ENCODE measurements around the gene TJP2.

The TJP2 gene

DNA sequence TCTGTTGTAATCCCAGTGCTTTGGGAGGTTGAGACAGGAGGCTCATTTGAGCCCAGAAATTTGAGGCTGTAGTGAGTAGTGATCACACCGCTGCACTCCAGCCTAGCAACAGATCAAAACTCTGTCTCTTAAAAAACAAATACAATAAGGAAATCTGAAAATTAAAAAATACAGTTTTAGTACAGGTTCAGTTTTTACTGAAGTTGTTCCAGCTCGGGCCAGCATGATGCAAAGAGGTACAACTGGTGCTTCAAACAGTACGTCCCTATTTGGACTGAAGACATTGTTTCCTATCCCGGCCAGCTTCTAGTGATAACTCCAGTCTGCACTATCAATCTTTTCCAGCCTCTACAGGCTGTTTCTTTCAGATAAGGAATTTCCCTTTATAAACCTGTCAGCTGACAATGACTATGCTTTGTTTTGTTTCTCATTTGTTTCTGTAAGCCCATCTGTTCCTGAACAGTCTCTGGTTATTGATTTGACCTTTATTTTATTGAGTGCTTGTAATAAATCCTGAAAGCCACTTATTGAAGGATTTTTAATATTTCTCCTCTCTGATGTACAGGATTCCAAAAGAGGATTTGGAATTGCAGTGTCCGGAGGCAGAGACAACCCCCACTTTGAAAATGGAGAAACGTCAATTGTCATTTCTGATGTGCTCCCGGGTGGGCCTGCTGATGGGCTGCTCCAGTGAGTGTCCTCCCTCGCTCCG, 41.9 kb downstream of the TJP2 start:
- no peaks in the 10 kb centered on the region for H3K27me3 Mint-ChIP-seq
- H3K4me1 Mint-ChIP-seq, result peaks cover 2% of the 10 kb centered on the region
- H3K4me3 Mint-ChIP-seq, result no peak overlapping the region
- H3K27ac Mint-ChIP-seq, result no peak overlapping the region
- ATAC-seq (no peak), DNase-seq (no peak)
- H3K9me3 Mint-ChIP-seq, result no peaks in the 10 kb centered on the region
- H3K36me3 Mint-ChIP-seq (ENCODE audit: low read depth), result peaks cover 1% of the 10 kb centered on the region

DNA sequence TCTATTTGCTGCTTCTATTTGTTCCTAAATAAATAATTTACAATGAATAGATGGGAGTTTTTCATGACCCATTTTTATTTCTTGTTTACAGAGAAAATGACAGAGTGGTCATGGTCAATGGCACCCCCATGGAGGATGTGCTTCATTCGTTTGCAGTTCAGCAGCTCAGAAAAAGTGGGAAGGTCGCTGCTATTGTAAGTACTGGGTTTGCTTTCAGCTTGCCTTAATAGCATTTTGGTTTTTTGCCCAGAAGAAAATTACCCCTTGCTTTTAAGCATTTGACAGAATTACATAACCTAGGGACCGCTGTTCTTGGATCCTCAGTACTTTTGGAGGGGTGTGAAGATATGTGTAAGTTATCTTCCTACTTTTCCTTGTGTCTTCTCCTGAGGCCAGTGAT, 44.1 kb downstream of the TJP2 start:
- no peaks in the 10 kb centered on the region for H3K4me1 Mint-ChIP-seq
- H3K27me3 Mint-ChIP-seq, result no peaks in the 10 kb centered on the region
- H3K9me3 Mint-ChIP-seq, result no peaks in the 10 kb centered on the region
- H3K27ac Mint-ChIP-seq, result no peak overlapping the region
- DNase-seq, result no peak
- peaks cover 1% of the 10 kb centered on the region for H3K36me3 Mint-ChIP-seq (ENCODE audit: low read depth)
- no peak for ATAC-seq
- no peak overlapping the region for H3K4me3 Mint-ChIP-seq

DNA sequence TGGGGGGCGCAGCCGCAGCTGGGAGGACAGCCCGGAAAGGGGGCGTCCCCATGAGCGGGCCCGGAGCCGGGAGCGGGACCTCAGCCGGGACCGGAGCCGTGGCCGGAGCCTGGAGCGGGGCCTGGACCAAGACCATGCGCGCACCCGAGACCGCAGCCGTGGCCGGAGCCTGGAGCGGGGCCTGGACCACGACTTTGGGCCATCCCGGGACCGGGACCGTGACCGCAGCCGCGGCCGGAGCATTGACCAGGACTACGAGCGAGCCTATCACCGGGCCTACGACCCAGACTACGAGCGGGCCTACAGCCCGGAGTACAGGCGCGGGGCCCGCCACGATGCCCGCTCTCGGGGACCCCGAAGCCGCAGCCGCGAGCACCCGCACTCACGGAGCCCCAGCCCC, 47.0 kb downstream of the TJP2 start:
- DNase-seq, result no peak
- H3K9me3 Mint-ChIP-seq, result no peaks in the 10 kb centered on the region
- H3K4me1 Mint-ChIP-seq, result no peaks in the 10 kb centered on the region
- no peak for ATAC-seq
- H3K27ac Mint-ChIP-seq, result no peak overlapping the region
- H3K4me3 Mint-ChIP-seq, result no peak overlapping the region
- peaks cover 1% of the 10 kb centered on the region for H3K36me3 Mint-ChIP-seq (ENCODE audit: low read depth)
- no peaks in the 10 kb centered on the region for H3K27me3 Mint-ChIP-seq

DNA sequence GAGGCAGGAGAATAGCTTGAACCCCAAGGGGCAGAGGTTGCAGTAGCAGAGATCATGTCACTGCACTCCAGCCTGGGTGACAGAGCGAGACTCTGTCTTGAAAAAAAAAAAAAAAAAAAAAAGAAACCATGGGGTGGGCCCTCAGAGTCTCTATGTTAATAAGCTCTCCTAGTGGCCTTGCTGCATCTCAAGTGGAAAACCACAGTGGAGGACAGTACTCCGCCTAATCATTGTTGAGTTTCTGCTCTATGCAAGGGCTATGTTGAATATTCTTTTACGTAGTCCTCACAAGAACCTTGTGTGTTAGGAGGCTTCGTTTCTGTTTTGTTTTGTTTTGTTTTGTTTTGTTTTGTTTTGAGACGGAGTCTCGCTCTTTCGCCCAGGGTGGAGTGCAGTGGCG, 48.9 kb downstream of the TJP2 start:
- no peaks in the 10 kb centered on the region for H3K27me3 Mint-ChIP-seq
- no peak overlapping the region for H3K27ac Mint-ChIP-seq
- no peak for DNase-seq
- no peak overlapping the region for H3K4me3 Mint-ChIP-seq
- H3K36me3 Mint-ChIP-seq (ENCODE audit: low read depth), result peaks cover 3% of the 10 kb centered on the region
- no peak for ATAC-seq
- H3K9me3 Mint-ChIP-seq, result no peaks in the 10 kb centered on the region
- no peaks in the 10 kb centered on the region for H3K4me1 Mint-ChIP-seq

DNA sequence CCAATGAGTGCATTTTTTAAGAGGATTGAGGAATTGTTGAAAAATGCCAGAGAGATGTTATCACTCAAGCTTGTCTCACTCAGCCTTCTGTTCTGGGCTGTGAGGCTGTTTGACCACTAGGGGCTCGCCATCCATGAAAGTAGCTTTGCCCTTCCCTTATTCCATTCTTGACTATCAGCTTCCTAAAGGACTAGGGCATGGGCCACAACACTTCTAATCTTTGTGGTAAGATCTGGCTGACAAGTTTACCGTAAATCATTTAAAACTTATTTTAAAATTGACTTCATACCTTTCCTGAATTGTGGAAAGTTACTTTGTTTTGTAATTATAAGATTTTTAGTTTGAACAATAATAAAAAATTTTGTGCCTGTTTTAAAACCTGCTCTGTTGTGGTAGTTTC, 49.5 kb downstream of the TJP2 start:
- no peak for DNase-seq
- H3K36me3 Mint-ChIP-seq (ENCODE audit: low read depth), result peaks cover 4% of the 10 kb centered on the region
- ATAC-seq, result no peak
- H3K27me3 Mint-ChIP-seq, result no peaks in the 10 kb centered on the region
- H3K4me3 Mint-ChIP-seq, result no peak overlapping the region
- H3K4me1 Mint-ChIP-seq, result no peaks in the 10 kb centered on the region
- no peaks in the 10 kb centered on the region for H3K9me3 Mint-ChIP-seq
- no peak overlapping the region for H3K27ac Mint-ChIP-seq

DNA sequence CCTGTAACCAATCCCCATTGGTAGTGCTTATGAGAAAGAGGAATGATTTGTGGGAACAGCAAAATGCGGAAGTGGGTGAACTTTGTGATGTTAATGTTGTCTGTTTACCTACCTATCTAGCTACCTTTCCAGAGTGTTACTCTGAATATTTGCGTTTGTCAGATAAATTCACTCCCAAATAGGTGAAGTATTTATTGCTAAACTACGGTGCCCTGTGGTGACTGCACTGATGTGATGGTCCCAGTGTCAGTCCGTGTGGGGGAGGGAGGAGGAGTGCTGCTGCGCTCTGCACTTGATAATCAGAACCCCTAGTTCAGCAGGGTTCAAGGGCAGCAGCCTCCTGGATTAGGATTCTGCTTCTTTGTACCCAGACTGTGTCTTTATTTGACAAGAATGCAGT, 55.3 kb downstream of the TJP2 start:
- no peaks in the 10 kb centered on the region for H3K4me1 Mint-ChIP-seq
- H3K27ac Mint-ChIP-seq, result no peak overlapping the region
- no peak for DNase-seq
- H3K9me3 Mint-ChIP-seq, result no peaks in the 10 kb centered on the region
- no peak for ATAC-seq
- H3K27me3 Mint-ChIP-seq, result no peaks in the 10 kb centered on the region
- no peak overlapping the region for H3K4me3 Mint-ChIP-seq
- peaks cover 3% of the 10 kb centered on the region for H3K36me3 Mint-ChIP-seq (ENCODE audit: low read depth)

DNA sequence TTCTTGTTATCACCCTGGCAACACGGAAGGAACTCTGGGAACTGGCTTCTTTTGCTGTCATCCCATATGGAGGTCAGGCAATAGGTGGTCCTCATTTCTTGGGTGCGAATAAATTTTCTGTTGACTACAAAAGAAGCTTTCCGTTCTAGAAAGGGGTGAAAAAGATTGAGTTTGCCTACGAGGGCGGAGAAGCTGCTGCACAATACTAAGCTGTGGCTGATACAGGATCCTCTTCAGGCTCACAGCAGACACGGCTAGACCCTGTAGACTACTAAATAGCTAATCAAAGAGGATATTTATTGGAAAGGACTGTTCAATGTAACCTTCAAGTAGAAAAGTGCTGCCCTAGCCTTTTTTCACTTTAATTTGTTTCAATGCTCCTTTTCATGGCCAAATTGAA, 58.1 kb downstream of the TJP2 start:
- DNase-seq, result no peak
- H3K36me3 Mint-ChIP-seq (ENCODE audit: low read depth), result peaks cover 3% of the 10 kb centered on the region
- H3K27me3 Mint-ChIP-seq, result no peaks in the 10 kb centered on the region
- no peak overlapping the region for H3K4me3 Mint-ChIP-seq
- no peak for ATAC-seq
- no peaks in the 10 kb centered on the region for H3K9me3 Mint-ChIP-seq
- H3K4me1 Mint-ChIP-seq, result no peaks in the 10 kb centered on the region
- H3K27ac Mint-ChIP-seq, result no peak overlapping the region

DNA sequence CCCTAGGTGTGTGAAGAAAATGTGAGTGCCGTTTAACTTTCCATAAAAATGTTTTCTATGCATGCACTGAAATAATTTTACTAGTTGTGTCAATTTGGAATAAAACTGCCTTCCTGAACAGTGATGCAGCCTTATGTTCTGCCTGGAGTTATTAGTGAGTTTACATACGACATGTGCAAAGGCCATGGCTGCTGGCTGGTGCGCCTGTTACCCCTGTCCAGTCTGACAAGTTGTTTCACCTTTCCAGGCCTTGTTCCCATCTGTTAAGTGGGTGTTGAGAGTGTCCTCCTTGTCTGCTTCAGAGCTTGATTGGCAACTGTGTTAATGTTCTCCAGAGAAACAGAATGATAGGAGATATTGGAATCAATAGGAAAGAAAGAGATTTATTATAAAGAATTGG, 60.6 kb downstream of the TJP2 start:
- no peaks in the 10 kb centered on the region for H3K27me3 Mint-ChIP-seq
- DNase-seq (no peak), ATAC-seq (no peak)
- H3K4me3 Mint-ChIP-seq, result no peak overlapping the region
- no peak overlapping the region for H3K27ac Mint-ChIP-seq
- H3K9me3 Mint-ChIP-seq, result no peaks in the 10 kb centered on the region
- no peaks in the 10 kb centered on the region for H3K36me3 Mint-ChIP-seq (ENCODE audit: low read depth)
- peaks cover 2% of the 10 kb centered on the region for H3K4me1 Mint-ChIP-seq

DNA sequence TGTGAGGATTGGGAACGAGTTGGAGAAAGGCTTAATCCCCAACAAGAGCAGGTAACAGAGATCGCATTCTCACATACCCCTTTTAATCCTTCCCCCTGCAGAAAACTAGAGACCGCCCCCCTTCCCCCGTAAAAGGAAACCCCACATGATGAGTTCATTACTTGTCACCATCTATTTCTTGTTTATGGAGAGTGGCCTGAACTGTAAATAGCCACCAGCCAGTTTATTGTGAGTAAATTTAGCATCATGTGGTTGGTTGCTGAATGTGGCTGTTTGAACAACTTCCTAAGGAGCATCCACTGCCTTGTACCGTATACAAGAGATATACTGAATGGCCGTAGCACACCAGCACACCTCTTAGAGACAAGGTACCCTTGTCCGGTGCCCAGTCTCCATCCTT, 62.1 kb downstream of the TJP2 start:
- Mint-ChIP-seq H3K4me3 (no peak overlapping the region), H3K36me3 (ENCODE audit: low read depth) (no peaks in the 10 kb centered on the region), H3K27ac (no peak overlapping the region)

DNA sequence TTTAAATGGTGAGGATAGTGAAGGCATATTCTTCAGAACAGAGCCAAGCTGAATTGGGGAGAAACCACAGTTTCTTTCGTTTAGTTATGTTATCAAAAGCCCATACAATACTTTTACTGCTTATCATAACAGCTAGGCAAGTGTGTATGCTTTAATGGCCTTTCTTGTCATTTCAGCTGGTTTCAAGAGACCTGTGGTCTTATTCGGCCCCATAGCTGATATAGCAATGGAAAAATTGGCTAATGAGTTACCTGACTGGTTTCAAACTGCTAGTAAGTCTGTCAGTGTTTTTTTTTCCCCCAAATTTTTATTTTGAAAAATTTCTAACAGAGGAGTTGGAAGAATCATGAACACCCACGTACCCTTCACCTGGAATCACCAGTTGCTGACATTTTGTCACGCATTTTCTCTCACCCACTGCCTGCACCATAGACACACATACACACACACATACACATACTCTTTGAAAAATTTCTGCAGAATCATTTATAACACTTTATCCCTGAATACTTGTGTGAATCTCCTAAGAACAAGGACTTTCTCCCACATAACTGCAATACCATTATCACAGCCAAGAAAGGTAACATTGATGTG, 63.7 kb downstream of the TJP2 start:
- Mint-ChIP-seq H3K27ac (no peak overlapping the region), H3K36me3 (ENCODE audit: low read depth) (no peaks in the 10 kb centered on the region), H3K4me1 (peaks cover 2% of the 10 kb centered on the region), H3K4me3 (no peak overlapping the region), H3K9me3 (no peaks in the 10 kb centered on the region), H3K27me3 (no peaks in the 10 kb centered on the region)
- DNase-seq (no peak), ATAC-seq (no peak)

More for the DNA sequence above, 62.1 kb downstream of the TJP2 start:
- ATAC-seq, result no peak
- Mint-ChIP-seq H3K27me3 (no peaks in the 10 kb centered on the region), H3K9me3 (no peaks in the 10 kb centered on the region), H3K4me1 (peaks cover 2% of the 10 kb centered on the region)
- DNase-seq, result no peak

DNA sequence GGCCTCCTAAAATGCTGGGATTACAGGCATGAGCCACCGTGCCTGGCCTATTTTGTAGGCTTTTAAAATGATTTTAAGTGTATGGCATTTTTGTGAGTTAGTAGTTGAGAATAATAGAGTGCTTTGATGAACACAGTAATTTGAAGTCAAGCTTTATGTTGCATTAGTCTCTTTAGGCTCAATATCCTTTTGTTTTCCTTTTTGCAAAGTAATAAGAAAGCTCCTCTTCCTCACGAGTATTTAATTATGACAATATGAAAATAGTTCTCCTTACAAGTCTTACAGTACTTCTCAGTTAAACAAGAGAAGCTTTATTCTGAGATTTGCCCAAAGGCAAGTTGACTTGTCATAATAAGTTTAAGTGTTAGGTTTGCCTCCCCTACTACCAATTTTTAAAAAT, 69.0 kb downstream of the TJP2 start:
- no peak overlapping the region for H3K4me3 Mint-ChIP-seq

DNA sequence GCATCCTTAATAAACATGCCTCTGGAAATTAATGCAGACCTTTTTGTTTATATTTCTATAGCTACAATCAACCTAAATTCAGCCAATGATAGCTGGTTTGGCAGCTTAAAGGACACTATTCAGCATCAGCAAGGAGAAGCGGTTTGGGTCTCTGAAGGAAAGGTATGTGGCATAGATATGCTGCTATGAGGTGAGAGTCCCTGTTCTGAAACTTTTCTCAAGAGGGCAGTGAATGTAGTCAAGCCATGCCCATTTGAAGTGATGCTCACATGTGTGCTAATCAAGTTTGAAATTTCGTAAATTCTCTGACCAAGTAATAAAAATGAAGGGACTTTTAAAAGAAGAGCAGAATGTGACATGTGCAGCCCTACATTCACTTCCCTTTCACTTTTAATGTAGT, 72.6 kb downstream of the TJP2 start:
- Mint-ChIP-seq H3K27me3 (no peaks in the 10 kb centered on the region), H3K36me3 (ENCODE audit: low read depth) (no peaks in the 10 kb centered on the region), H3K4me1 (no peaks in the 10 kb centered on the region), H3K9me3 (no peaks in the 10 kb centered on the region), H3K4me3 (no peak overlapping the region), H3K27ac (no peak overlapping the region)
- no peak for ATAC-seq
- no peak for DNase-seq

More for the DNA sequence above, 69.0 kb downstream of the TJP2 start:
- H3K27ac Mint-ChIP-seq, result no peak overlapping the region
- H3K27me3 Mint-ChIP-seq, result no peaks in the 10 kb centered on the region
- H3K36me3 Mint-ChIP-seq (ENCODE audit: low read depth), result no peaks in the 10 kb centered on the region
- no peaks in the 10 kb centered on the region for H3K9me3 Mint-ChIP-seq
- DNase-seq (no peak), ATAC-seq (no peak)
- H3K4me1 Mint-ChIP-seq, result no peaks in the 10 kb centered on the region

DNA sequence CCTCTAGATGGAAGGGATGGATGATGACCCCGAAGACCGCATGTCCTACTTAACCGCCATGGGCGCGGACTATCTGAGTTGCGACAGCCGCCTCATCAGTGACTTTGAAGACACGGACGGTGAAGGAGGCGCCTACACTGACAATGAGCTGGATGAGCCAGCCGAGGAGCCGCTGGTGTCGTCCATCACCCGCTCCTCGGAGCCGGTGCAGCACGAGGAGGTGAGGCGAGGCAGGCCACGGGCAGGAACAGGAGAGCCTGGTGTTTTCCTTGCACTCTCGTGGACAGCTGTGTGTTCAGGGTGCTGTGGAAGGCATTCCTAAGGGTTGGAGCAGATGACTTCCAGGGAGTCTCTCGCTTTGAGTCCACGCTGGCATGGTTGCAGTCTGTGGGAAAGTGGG, 73.9 kb downstream of the TJP2 start:
- H3K36me3 Mint-ChIP-seq (ENCODE audit: low read depth), result no peaks in the 10 kb centered on the region
- no peaks in the 10 kb centered on the region for H3K4me1 Mint-ChIP-seq
- no peak for ATAC-seq
- H3K27ac Mint-ChIP-seq, result no peak overlapping the region
- no peaks in the 10 kb centered on the region for H3K27me3 Mint-ChIP-seq
- no peak for DNase-seq
- H3K4me3 Mint-ChIP-seq, result no peak overlapping the region
- H3K9me3 Mint-ChIP-seq, result no peaks in the 10 kb centered on the region

DNA sequence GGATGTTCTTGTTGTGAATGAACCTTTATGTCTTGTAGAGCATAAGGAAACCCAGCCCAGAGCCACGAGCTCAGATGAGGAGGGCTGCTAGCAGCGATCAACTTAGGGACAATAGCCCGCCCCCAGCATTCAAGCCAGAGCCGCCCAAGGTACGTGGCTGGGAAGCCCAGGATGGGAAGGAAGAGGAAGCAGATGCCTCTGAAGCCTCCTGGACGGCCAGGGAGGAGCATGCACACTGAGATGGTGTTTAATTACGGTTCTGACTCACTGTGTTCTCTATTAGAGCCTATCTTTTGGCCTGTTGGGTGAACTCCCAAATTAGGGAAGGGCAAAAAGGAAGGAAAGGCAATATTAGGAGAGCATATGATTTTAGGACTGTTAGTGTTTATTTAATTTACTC, 75.3 kb downstream of the TJP2 start:
- Mint-ChIP-seq H3K4me3 (no peak overlapping the region), H3K36me3 (ENCODE audit: low read depth) (no peaks in the 10 kb centered on the region), H3K9me3 (no peaks in the 10 kb centered on the region), H3K4me1 (no peaks in the 10 kb centered on the region), H3K27me3 (no peaks in the 10 kb centered on the region), H3K27ac (no peak overlapping the region)
- ATAC-seq (no peak), DNase-seq (no peak)

DNA sequence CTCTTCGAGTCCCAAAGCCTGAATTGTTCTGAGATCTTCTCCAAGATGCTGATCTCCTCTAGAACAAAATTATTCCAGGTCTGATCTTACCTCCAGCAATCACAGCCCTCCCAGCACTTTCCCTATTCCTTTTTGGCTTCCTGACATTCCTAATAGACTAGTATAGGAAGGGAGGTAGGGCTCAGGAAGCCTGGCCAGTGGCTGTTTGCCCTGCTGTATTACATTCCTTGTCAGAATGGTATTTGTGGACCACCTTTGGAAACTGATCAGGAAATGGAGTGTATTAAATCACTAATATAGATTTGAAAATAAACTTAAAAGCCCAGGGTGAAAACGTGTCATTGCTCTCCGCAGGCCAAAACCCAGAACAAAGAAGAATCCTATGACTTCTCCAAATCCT, 76.6 kb downstream of the TJP2 start:
- Mint-ChIP-seq H3K4me1 (no peaks in the 10 kb centered on the region), H3K4me3 (no peak overlapping the region), H3K9me3 (no peaks in the 10 kb centered on the region), H3K36me3 (ENCODE audit: low read depth) (no peaks in the 10 kb centered on the region), H3K27ac (no peak overlapping the region), H3K27me3 (no peaks in the 10 kb centered on the region)
- ATAC-seq (no peak), DNase-seq (no peak)

DNA sequence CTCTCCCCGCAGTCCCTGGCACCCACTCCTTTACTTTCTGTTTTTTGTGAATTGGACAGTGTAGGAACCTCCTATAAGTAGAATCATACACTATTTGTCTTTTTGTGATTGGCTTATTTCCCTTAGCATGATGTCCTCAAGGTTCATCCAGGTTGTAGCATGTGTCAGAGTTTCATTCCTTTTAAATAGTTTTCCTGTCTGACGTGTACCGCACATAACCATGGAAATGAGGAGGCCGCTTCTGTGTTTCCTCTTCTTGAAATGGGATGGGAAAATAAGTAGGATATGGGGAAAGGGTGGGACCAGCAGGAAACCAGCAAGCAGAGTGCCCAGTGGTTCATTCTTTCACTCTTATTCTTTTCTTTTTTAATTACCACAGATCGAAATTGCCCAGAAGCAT, 78.4 kb downstream of the TJP2 start:
- DNase-seq (no peak), ATAC-seq (no peak)
- no peaks in the 10 kb centered on the region for H3K9me3 Mint-ChIP-seq
- no peaks in the 10 kb centered on the region for H3K4me1 Mint-ChIP-seq
- H3K27me3 Mint-ChIP-seq, result no peaks in the 10 kb centered on the region
- no peak overlapping the region for H3K27ac Mint-ChIP-seq
- no peaks in the 10 kb centered on the region for H3K36me3 Mint-ChIP-seq (ENCODE audit: low read depth)
- no peak overlapping the region for H3K4me3 Mint-ChIP-seq
